K562 (cell line): ENCODE measurements around the gene CFAP97D2. TPM values are rescaled to one million over a fixed set of nuclear protein-coding genes. Genes with fewer than 3 reads are reported as not detected.
A peak's percentile ranks its signal among the peaks of the same experiment; 100 is the strongest.

Experiments used
- ATAC-seq: fragments of 200-7000 bp; cut with Tn5 transposase; 3 replicates; pipeline ENCODE4 v1.9.1; 2020; ENCODE audit warnings: moderate library complexity
- BruUV-seq: library from RNA; stranded (reverse); fragments of 400-500 nt; replicated peaks from 2 replicates; lab custom pipeline; 2021; lab: Mats Ljungman, UMichigan
- CTCF ChIA-PET: fragments of 300-600 bp; formaldehyde crosslinking; extraction: SDS; loops from one replicate; lab custom pipeline; 2021; ENCODE audit warnings: low intra/inter-chr PET ratio; lab: Yijun Ruan, JAX
- POLR2A ChIA-PET: fragments of 300-600, 350-650 bp; sonication (Branson Sonifier 250); formaldehyde crosslinking; extraction: SDS; loops from one replicate; lab custom pipeline; 2021; ENCODE audit warnings: antibody characterized with exemption, inconsistent platforms; lab: Yijun Ruan, JAX
- DNase-seq, 4 experiments: peaks; one replicate each; pipeline versions ENCODE4 v3.0.0 to v3.0.0-alpha.2; 2011 to 2018; ENCODE audit warnings: low spot score in 3 of 4, mixed read lengths in 3 of 4; ENCODE audit errors: extremely low read depth in 1 of 4
- FAIRE-seq: peaks from 2 replicates; lab custom pipeline; 2011; peaks lifted over from hg19 to GRCh38; lab: Jason Lieb, UNC
- H2AFZ ChIP-seq: 2 replicates; pipeline ENCODE4 v1.6.0; 2011; ENCODE audit warnings: low read depth, low read length, control low read depth, inconsistent platforms
- H3K27ac ChIP-seq: fragments of 200-600 bp; 3 replicates; pipeline ENCODE4 v1.8.0; 2011; ENCODE audit warnings: low read depth, mild to moderate bottlenecking, control low read depth, inconsistent platforms, low read length, moderate library complexity, mixed read lengths; ENCODE audit errors: extremely low read depth
- H3K27me3 ChIP-seq, 2 experiments: fragments of 300-600 bp in 1 of 2; 2 replicates in 1 of 2; 3 replicates in 1 of 2; pipeline versions ENCODE4 v1.6.0 to v1.8.0; 2011; ENCODE audit warnings: inconsistent platforms in 2 of 2, low read length in 2 of 2, mild to moderate bottlenecking in 1 of 2, mixed read lengths in 1 of 2, moderate library complexity in 1 of 2; ENCODE audit not compliant: control insufficient read depth in 2 of 2, insufficient read depth in 2 of 2
- H3K36me3 ChIP-seq: fragments of 300-600 bp; 3 replicates; pipeline ENCODE4 v1.8.0; 2011; ENCODE audit warnings: mild to moderate bottlenecking, low read length, inconsistent platforms; ENCODE audit not compliant: control insufficient read depth, insufficient read depth
- H3K4me1 ChIP-seq, 2 experiments: fragments of 200-600 bp in 1 of 2; replicated peaks in 1 of 2; 2 replicates in 1 of 2; 3 replicates in 1 of 2; pipeline versions ENCODE4 v1.5.1 to v1.8.0; 2011; ENCODE audit warnings: inconsistent platforms in 2 of 2, low read length in 2 of 2, mild to moderate bottlenecking in 1 of 2, mixed read lengths in 1 of 2, moderate library complexity in 1 of 2; ENCODE audit not compliant: control insufficient read depth in 2 of 2, insufficient read depth in 2 of 2
- H3K4me2 ChIP-seq: 2 replicates; pipeline ENCODE4 v1.6.1; 2011; ENCODE audit warnings: low read length, control low read depth, inconsistent platforms, mixed read lengths; ENCODE audit not compliant: insufficient read depth
- H3K4me3 ChIP-seq: fragments of 200-600 bp; sonication (generic), shearing (Covaris generic); 2 replicates; pipeline ENCODE4 v1.5.1; 2016; ENCODE audit warnings: control low read depth, inconsistent platforms
- H3K79me2 ChIP-seq: fragments of 200-600 bp; 3 replicates; pipeline ENCODE4 v1.8.0; 2011; ENCODE audit warnings: low read length, inconsistent platforms; ENCODE audit not compliant: control insufficient read depth, insufficient read depth
- H3K9ac ChIP-seq, 2 experiments: 2 replicates each; pipeline versions ENCODE4 v1.6.0 to v1.6.1; 2011; ENCODE audit warnings: low read depth in 2 of 2, low read length in 2 of 2, control low read depth in 1 of 2, inconsistent platforms in 1 of 2, mild to moderate bottlenecking in 1 of 2, mixed read lengths in 1 of 2; ENCODE audit not compliant: insufficient read depth in 1 of 2
- H3K9me1 ChIP-seq: one replicate; pipeline ENCODE4 v1.6.0; 2011; ENCODE audit warnings: inconsistent platforms, mild to moderate bottlenecking, low read length, moderate library complexity; ENCODE audit not compliant: control insufficient read depth, insufficient read depth
- H3K9me3 ChIP-seq: replicated peaks from 2 replicates; pipeline ENCODE4 v1.5.1; 2011; ENCODE audit warnings: low read depth, low read length, inconsistent platforms; ENCODE audit not compliant: control insufficient read depth, insufficient read depth
- H4K20me1 ChIP-seq: replicated peaks from 2 replicates; pipeline ENCODE4 v1.6.1; 2011; ENCODE audit warnings: low read length, inconsistent platforms, mixed read lengths; ENCODE audit not compliant: control insufficient read depth, insufficient read depth
- FOXM1 ChIP-seq, 2 experiments: fragments of 450-650 bp in 1 of 2; sonication (generic) in 1 of 2; formaldehyde crosslinking in 1 of 2; IDR thresholded peaks; 2 replicates each; pipeline versions ENCODE4 v1.6.1 to v1.9.0; 2017 to 2022; ENCODE audit warnings: low read depth in 2 of 2, mild to moderate bottlenecking in 2 of 2, missing genetic modification reagents in 1 of 2, moderate library complexity in 1 of 2
- MXI1 ChIP-seq: IDR thresholded peaks from 2 replicates; pipeline ENCODE4 v1.6.1; 2011; ENCODE audit warnings: low read depth, mild to moderate bottlenecking, improper control_type of control experiment, low read length
- PKNOX1 ChIP-seq: fragments of 450-650 bp; IDR thresholded peaks from 2 replicates; pipeline ENCODE4 v1.6.1; 2016
- ZBTB8A ChIP-seq: fragments of 450-650 bp; IDR thresholded peaks from 2 replicates; pipeline ENCODE4 v1.6.1; 2018; ENCODE audit warnings: mild to moderate bottlenecking, moderate library complexity; ENCODE audit not compliant: partially characterized antibody
- ZNF280B ChIP-seq: fragments of 250-450 bp; sonication (Bioruptor Pico); IDR thresholded peaks from 2 replicates; pipeline ENCODE4 v1.5.1; 2021; ENCODE audit warnings: mild to moderate bottlenecking
- ZNF347 ChIP-seq: fragments of 450-650 bp; formaldehyde crosslinking; IDR thresholded peaks from 2 replicates; pipeline ENCODE4 v1.4.0; 2020; ENCODE audit warnings: low read depth, mild to moderate bottlenecking, moderate library complexity
- WGBS: fragments of 100-300 bp; shearing (Covaris generic); methylation state at CpG from one replicate; pipeline ENCODE4 v1.1.6; 2016; ENCODE audit warnings: low coverage, mixed read lengths; ENCODE audit not compliant: insufficient coverage; ENCODE audit errors: missing lambda C conversion rate; 5-methylcytosine and 5-hydroxymethylcytosine counted together
- in situ Hi-C: fragments of 300-500 bp; cut with MboI; formaldehyde crosslinking; loops from 4 replicates; pipeline ENCODE4 v1.15.0; 2018; ENCODE audit warnings: inconsistent platforms, mixed read lengths
- intact Hi-C: fragments of 100-400 bp; cut with micrococcal nuclease; formaldehyde crosslinking; loops from 2 replicates; pipeline ENCODE4 v1.14.2; 2022
- polyA plus RNA-seq, 8 experiments: library from polyadenylated mRNA; depleted of rRNA in 4 of 8; stranded (reverse) in 5 of 8; unstranded in 3 of 8; fragments of >200 nt; fragmentation: Nextera tagmentation in 2 of 8; fragmentation: Illumina TruSeq in 1 of 8; extraction: Ambion mirVana in 2 of 8; extraction: Trizol in 1 of 8; gene quantifications; 2 replicates each; pipeline versions ENCODE4 v1.2.1 to v1.2.3, GENCODE V29; 2011 to 2014; ENCODE audit warnings: inconsistent platforms in 1 of 8, missing spikeins in 1 of 8
- total RNA-seq, 7 experiments: library from RNA; depleted of rRNA in 6 of 7; stranded (reverse); fragments of >200 nt in 6 of 7; fragmentation: Illumina TruSeq in 2 of 7; extraction: Trizol in 2 of 7; gene quantifications; 2 replicates each; pipeline versions ENCODE4 v1.2.1 to v1.2.3, GENCODE V29; 2011 to 2021; ENCODE audit warnings: low replicate concordance in 1 of 7

The CFAP97D2 gene
- total and polyA plus RNA-seq, 9 of the 15 experiments (the other 6 are each of a cell fraction or from before 2014, with no cell fraction given) = not detected

GRCh38 chr13:114229506-114229905 lies 50.4 kb downstream of the CFAP97D2 start:
- in situ Hi-C loops (no loop called here), intact Hi-C loops (loop anchor here (5.0 kb wide), 1 partner anchor 412 kb away; no protein-coding TSS in a partner anchor)
- Histone ChIP-seq H2AFZ (peak overlapping the region; percentile 38; the same call in 1 of the 2 replicates), H3K27ac (no peak overlapping the region), H3K9ac (no peak overlapping the region), H3K4me3 (no peak overlapping the region), H3K27me3 (no peaks in the 10 kb centered on the region), H3K4me2 (no peak overlapping the region), H3K9me1 (no peaks in the 10 kb centered on the region), H3K79me2 (no peaks in the 10 kb centered on the region), H3K4me1 (peaks cover 14 to 15% of the 10 kb centered on the region in 2 experiments; a peak in 4 of 5 replicates), H4K20me1 (no peaks in the 10 kb centered on the region), H3K36me3 (no peaks in the 10 kb centered on the region), H3K9me3 (peaks cover 7% of the 10 kb centered on the region; the same call in 1 of the 2 replicates)
- ATAC-seq = no peak
- DNase-seq = no peak
- TF ChIP-seq PKNOX1 (0 out of 2 replicates have a peak, but pooled peaks have one; percentile 0), MXI1 (no peak), ZNF347 (CRISPR knock-in tag) (no peak), ZNF280B (CRISPR knock-in tag) (no peak), ZBTB8A (no peak), FOXM1 (IDR thresholded peaks at IDR 0.05; ENCODE audit: low read depth) (no peak), FOXM1 (CRISPR knock-in tag; IDR thresholded peaks at IDR 0.05; ENCODE audit: low read depth) (no peak)
- CTCF ChIA-PET = no interaction called here
- FAIRE-seq = no peak
- POLR2A ChIA-PET = no interaction called here
- WGBS = 40% methylated on average over 4 of the region's 4 CpGs
- BruUV-seq = no TSS peak
